Measurements from ENCODE around the gene NID1. TPM values are rescaled to one million over a fixed set of nuclear protein-coding genes. Genes with fewer than 3 reads are reported as not detected.

The NID1 gene
- total RNA-seq, 2 donors from 2014 or later, result 95.1 to 112 TPM

DNA sequence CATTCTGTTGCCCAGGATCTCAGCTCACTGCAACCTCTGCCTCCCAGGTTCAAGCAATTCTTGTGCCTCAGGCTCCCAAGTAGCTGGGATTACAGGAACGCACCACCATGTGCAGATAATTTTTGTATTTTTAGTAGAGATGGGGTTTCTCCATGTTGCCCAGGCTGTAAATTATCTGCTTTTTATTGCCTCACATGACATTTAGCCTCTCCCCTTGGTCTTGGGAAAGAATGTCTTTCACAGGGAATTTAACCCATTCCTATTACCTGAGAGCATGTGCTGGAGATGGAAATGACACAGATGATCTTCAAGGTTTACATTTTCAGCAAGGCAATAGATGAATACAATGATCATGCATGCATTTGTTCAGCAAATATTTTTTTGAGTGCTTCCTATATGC is 75.8 kb downstream of the NID1 start:
- Histone ChIP-seq H3K27ac (no peak overlapping the region), H3K9me3 (no peaks in the 10 kb centered on the region), H3K4me3 (no peak overlapping the region), H3K27me3 (no peaks in the 10 kb centered on the region), H3K36me3 (peaks cover 89% of the 10 kb centered on the region), H3K4me1 (peaks cover 0 to 8% of the 10 kb centered on the region in 2 donors)
- TF ChIP-seq, protein P1, sequence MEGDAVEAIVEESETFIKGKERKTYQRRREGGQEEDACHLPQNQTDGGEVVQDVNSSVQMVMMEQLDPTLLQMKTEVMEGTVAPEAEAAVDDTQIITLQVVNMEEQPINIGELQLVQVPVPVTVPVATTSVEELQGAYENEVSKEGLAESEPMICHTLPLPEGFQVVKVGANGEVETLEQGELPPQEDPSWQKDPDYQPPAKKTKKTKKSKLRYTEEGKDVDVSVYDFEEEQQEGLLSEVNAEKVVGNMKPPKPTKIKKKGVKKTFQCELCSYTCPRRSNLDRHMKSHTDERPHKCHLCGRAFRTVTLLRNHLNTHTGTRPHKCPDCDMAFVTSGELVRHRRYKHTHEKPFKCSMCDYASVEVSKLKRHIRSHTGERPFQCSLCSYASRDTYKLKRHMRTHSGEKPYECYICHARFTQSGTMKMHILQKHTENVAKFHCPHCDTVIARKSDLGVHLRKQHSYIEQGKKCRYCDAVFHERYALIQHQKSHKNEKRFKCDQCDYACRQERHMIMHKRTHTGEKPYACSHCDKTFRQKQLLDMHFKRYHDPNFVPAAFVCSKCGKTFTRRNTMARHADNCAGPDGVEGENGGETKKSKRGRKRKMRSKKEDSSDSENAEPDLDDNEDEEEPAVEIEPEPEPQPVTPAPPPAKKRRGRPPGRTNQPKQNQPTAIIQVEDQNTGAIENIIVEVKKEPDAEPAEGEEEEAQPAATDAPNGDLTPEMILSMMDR (IDR thresholded peaks at IDR 0.05), result no peak
- no peak for DNase-seq (ENCODE audit: low spot score)

DNA sequence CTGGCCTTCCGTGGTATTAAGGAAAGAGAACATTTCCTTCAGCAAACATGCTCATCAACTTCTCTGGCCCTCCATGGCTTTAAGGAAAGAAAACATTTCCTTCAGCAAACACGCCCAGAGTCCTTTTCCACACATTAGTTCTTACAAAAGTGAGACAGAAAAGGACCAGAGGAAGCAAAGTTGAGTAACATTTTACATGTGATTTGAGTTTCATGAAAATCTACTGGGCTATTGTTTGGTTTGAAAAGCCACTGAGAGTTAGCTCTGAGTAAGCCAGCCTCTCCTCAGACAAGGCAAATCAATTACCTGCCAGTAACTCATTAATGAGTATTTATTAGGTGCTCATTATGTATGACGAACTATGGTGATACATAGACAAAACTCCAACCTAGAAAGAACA is 78.0 kb downstream of the NID1 start:
- peak overlapping the region; percentile 8 to 24 for H3K27ac ChIP-seq
- TF ChIP-seq, protein P1 (IDR thresholded peaks at IDR 0.05), result no peak
- no peak overlapping the region for H3K4me3 ChIP-seq
- H3K36me3 ChIP-seq, result peaks cover 91% of the 10 kb centered on the region
- H3K9me3 ChIP-seq, result no peaks in the 10 kb centered on the region
- peaks cover 0 to 20% of the 10 kb centered on the region in 2 donors for H3K4me1 ChIP-seq
- DNase-seq (ENCODE audit: low spot score), result no peak
- no peaks in the 10 kb centered on the region for H3K27me3 ChIP-seq

DNA sequence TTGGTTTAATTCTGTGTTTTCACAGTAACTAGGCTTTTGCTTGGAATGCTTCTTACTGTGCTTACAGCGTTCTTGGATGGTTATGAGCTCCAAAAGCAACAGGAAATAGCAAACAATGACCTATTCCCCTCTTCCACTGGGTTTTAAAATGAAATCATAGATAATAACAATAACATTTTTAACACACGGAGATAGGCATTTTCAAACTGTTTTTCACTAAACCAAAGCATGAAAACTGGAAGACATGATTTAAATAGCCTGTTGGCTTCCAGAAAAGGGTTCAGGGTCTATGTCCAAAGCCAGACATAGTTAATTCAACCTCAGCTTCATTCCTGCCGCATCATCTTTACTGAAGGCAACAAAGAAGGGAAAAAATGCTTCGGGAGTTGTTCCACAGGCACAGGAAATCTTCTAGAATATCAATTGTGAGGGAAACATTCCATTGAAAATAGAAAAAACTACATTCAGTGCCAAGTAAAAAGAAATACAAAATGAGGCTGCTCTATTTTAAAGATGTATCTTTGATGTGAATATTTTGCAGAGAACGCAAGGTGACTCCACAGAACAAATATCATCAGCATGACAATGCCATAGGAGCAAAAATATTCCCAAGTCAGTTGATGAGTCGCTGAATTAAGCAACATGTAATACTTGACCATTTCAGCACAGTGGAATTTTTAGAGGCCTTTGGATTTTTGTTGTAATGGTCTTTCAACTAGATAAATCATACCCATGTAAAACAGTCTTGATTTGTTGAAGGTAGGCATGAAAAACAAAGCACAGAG is 80.7 kb downstream of the NID1 start:
- H3K4me1 ChIP-seq, result peaks cover 0 to 25% of the 10 kb centered on the region in 2 donors
- TF ChIP-seq, protein P1 (IDR thresholded peaks at IDR 0.05), result no peak
- H3K9me3 ChIP-seq, result no peaks in the 10 kb centered on the region
- no peak overlapping the region for H3K4me3 ChIP-seq
- peak overlapping the region; percentile 59 to 71 for H3K27ac ChIP-seq
- no peak for DNase-seq (ENCODE audit: low spot score)
- peaks cover 91% of the 10 kb centered on the region for H3K36me3 ChIP-seq
- no peaks in the 10 kb centered on the region for H3K27me3 ChIP-seq

DNA sequence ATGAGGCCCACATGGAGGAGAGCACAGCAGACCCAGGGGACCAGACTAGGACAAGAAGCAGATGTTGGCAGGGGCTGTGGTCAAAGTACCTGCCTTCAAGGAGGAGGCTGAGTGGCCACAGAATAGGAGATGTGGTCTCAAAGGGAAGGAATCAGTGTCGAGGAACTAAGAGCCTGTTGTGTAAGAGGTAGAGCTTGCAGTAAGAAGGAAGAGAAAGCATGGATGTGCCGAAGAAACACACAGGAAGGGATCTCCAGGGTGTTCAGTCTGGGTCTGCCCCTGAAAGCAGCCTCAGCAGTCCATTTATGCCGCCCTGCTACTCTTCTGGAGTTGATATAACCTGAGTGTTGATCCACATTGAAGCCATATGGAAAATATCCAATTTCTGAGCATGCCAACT is 83.9 kb downstream of the NID1 start:
- DNase-seq (ENCODE audit: low spot score), result no peak
- Histone ChIP-seq H3K27me3 (no peaks in the 10 kb centered on the region), H3K4me3 (no peak overlapping the region), H3K36me3 (peaks cover 94% of the 10 kb centered on the region), H3K9me3 (peaks cover 0 to 10% of the 10 kb centered on the region in 2 donors), H3K4me1 (peaks cover 0 to 25% of the 10 kb centered on the region in 2 donors), H3K27ac (no peak overlapping the region)
- TF ChIP-seq, protein P1 (IDR thresholded peaks at IDR 0.05), result no peak

DNA sequence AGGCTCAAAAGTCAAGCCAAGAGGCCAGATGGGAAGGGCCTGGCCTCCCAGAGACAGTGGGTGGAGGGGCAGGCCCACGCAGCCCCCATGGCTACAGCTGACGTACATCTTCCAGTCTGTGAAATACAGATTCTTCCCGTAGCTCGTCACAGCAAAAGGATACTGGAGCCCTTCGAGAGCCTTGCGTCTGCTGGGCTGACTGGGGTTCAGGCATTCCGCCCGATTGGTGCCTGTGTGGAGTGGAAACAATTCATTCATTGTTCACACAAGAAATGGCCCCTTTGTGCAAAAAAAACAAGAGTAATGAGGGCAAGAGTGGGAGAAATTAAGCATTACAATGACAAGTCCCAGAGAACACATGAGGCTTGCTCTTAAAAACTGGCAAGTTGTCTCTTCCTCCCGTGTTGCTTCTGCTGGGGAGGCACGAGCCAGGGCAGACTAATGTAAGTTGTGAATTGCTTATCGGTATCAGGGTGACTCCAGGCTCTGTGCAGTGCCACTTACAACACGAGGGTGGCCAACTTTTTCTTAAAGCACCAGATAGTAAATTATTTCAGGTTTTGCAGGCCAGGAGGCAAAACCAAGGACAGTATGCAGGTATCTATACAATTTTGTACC is 85.1 kb downstream of the NID1 start:
- DNase-seq (ENCODE audit: low spot score), result no peak
- H3K36me3 ChIP-seq, result peaks cover 100% of the 10 kb centered on the region
- peaks cover 0 to 10% of the 10 kb centered on the region in 2 donors for H3K9me3 ChIP-seq
- H3K27me3 ChIP-seq, result no peaks in the 10 kb centered on the region
- no peak overlapping the region for H3K27ac ChIP-seq
- H3K4me1 ChIP-seq, result peaks cover 0 to 24% of the 10 kb centered on the region in 2 donors
- no peak overlapping the region for H3K4me3 ChIP-seq
- TF ChIP-seq, protein P1 (IDR thresholded peaks at IDR 0.05), result no peak

Measured in right atrium auricular region (tissue), 2 donors.